HG02970 (cell line): ENCODE data around the gene AFAP1.

Experiments
- ATAC-seq: cut with Tn5 transposase; IDR thresholded peaks from one replicate; pipeline ENCODE4 v1.9.1; 2021; ENCODE audit warnings: mild to moderate bottlenecking, moderate library complexity, moderate number of reproducible peaks; ENCODE audit not compliant: unreplicated experiment, low FRiP score

The AFAP1 gene

GRCh38 chr4:7761720-7762119 lies 177.9 kb downstream of the AFAP1 start:
- no peak for ATAC-seq

GRCh38 chr4:7761312-7761711 lies 178.3 kb downstream of the AFAP1 start:
- ATAC-seq = no peak

GRCh38 chr4:7760706-7761105 lies 179.0 kb downstream of the AFAP1 start:
- no peak for ATAC-seq

- no peak for ATAC-seq
Measured at GRCh38 chr4:7760228-7760627, 179.4 kb downstream of the AFAP1 start.

GRCh38 chr4:7759635-7760034 lies 180.0 kb downstream of the AFAP1 start:
- ATAC-seq = no peak

- no peak for ATAC-seq
Measured at GRCh38 chr4:7759216-7759615, 180.4 kb downstream of the AFAP1 start.

GRCh38 chr4:7758476-7758875 lies 181.2 kb downstream of the AFAP1 start:
- ATAC-seq = no peak

GRCh38 chr4:7757501-7758471 lies 181.9 kb downstream of the AFAP1 start:
- no peak for ATAC-seq

GRCh38 chr4:7756561-7757355 lies 182.9 kb downstream of the AFAP1 start:
- ATAC-seq = no peak

GRCh38 chr4:7756071-7756470 lies 183.6 kb downstream of the AFAP1 start:
- no peak for ATAC-seq

- no peak for ATAC-seq
Measured at GRCh38 chr4:7755561-7755960, 184.1 kb downstream of the AFAP1 start.

GRCh38 chr4:7754565-7755262 lies 184.9 kb downstream of the AFAP1 start:
- ATAC-seq = no peak

GRCh38 chr4:7753931-7754465 lies 185.7 kb downstream of the AFAP1 start:
- ATAC-seq = no peak

- no peak for ATAC-seq
Measured at GRCh38 chr4:7753271-7753670, 186.4 kb downstream of the AFAP1 start.

GRCh38 chr4:7752649-7753048 lies 187.0 kb downstream of the AFAP1 start:
- no peak for ATAC-seq

GRCh38 chr4:7750972-7751371 lies 188.7 kb downstream of the AFAP1 start:
- ATAC-seq = no peak

- no peak for ATAC-seq
Measured at GRCh38 chr4:7750523-7750922, 189.1 kb downstream of the AFAP1 start.

GRCh38 chr4:7747566-7747965 lies 192.1 kb downstream of the AFAP1 start:
- ATAC-seq = no peak

- ATAC-seq = no peak
Measured at GRCh38 chr4:7747062-7747385, 192.6 kb downstream of the AFAP1 start.

- ATAC-seq = no peak
Measured at GRCh38 chr4:7746351-7747061, 193.2 kb downstream of the AFAP1 start.
